GM19324 (cell line): Measurements from ENCODE around the gene AP2A1.

ENCODE experiments used
- ATAC-seq: cut with Tn5 transposase; IDR thresholded peaks from one replicate; pipeline ENCODE4 v1.9.1; 2021; ENCODE audit warnings: mild to moderate bottlenecking, moderate library complexity; ENCODE audit not compliant: unreplicated experiment, low FRiP score

AP2A1 gene

GRCh38 chr19:49764341-49764740 is 2.5 kb upstream of the AP2A1 start:
- ATAC-seq, result no peak

- peak; percentile 96 for ATAC-seq
Measured at GRCh38 chr19:49766007-49766929, 533 bp upstream of the AP2A1 start.

DNA sequence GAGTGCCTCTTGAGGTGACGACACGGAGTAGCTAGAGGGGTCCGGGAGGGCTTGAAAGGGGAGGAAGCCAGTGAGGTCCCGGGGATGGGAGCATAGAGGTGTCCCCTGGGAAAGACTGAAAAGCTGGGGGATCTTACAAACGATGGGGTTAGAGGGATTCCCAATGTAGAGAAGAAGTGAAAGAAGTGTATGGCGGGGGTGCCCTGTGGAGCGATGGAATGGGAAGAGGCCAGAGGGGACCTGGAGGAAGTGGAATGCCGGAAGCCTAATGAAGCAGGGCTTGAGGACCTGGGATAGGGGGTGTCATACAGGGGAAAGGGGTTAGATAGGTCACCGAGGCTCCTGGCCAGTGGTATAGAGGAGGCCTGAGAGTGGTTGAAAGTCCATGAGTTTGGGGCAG is 580 bp downstream of the AP2A1 start:
- ATAC-seq, result no peak

DNA sequence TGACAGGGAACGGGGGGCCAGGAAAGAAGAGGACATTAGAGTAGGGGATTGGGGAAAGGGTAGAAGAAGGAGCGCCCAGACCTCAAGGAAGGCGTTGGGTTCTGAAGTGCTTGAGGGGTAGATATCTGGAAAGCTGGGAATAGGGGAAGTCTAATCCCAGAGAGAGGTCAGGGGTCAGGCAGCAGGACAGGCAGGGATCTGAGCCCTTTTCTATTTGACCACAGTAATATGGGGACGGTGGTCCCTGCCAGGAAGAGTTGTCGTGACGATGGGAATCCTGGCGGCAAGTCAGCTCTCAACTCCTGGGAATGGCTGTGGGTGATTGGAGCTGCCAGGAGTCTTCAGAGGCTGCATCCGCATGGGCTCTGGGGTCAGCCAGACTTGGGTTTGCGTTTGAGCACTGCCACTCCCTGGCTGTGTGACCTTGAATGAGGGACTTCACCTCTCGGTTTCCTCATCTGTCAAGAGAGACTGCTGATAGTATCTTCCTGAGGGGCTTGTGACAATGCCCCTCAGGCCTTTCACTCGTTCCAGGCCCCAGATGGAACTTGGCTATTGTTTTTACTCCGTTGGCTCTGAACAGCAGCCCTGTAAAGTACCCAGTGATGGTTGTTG is 1.3 kb downstream of the AP2A1 start:
- ATAC-seq, result no peak

DNA sequence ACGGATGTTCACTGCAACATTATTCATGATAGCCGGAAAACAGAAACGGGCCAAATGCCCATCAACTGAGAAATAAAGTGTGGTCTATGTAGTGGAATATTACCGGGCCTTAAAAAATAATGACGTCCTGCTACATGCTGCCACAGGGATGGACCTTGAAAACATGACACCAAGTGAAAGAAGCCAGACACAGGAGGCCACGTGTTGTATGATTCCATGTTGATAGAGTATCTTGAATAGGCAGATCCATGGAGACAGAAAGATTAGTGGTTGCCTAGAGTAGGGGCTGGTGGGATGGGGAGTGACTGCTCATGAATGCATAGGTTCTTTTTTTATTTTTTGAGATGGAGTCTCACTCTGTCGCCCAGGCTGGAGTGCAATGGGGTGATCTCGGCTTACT is 3.7 kb downstream of the AP2A1 start:
- no peak for ATAC-seq

- ATAC-seq, result no peak
Measured at GRCh38 chr19:49771674-49772139, 4.9 kb downstream of the AP2A1 start.

- no peak for ATAC-seq
Measured at GRCh38 chr19:49772850-49773432, 6.1 kb downstream of the AP2A1 start.

GRCh38 chr19:49773663-49774350 is 7.0 kb downstream of the AP2A1 start:
- ATAC-seq, result no peak

DNA sequence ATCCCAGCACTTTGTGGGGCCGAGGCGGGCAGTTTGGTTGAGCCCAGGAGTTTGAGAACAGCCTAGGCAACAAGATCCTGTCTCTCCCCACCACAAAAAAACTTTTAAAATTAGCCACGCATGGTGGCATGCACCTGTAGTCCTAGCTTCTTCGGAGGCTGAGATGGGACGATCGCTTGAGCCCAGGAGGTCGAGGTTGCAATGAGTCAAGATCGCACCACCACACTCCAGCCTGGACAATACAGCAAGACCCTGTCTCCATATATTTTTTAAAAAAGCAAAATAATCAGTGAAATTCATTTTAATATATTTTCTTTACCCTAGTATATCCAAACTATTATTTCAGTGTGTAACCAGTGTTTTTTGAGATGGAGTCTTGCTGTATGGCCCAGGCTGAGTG is 8.2 kb downstream of the AP2A1 start:
- no peak for ATAC-seq

DNA sequence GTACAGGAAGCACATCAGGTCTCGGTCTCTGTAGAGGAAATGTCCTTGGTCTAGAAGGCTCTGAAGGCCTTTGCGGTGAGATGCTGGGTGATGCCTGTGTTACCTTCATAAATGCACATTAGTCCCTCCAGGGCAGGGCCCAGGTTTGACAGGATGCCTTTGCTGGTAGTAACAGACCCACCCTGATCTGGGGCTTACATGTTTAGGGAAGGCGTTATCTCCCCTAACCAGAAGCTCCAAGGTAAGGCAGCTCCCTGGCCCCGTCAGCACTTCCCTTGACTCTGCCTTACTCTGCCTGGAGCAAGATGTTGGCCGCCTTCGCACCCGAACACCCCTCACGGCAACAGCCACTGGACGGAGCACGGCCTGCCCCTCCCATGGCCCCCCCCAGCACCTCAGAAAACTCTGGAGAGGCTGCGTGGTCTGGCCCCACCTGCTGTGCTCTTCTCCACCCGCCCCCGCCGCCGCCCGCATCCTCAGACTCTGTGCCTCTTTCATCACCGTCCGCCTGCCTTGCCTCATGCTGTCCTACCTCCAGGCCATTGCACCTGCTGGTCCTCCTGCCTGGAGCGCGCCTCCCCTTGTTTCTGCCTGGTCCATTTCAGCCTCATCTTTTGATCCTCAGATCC is 9.1 kb downstream of the AP2A1 start:
- ATAC-seq, result no peak

DNA sequence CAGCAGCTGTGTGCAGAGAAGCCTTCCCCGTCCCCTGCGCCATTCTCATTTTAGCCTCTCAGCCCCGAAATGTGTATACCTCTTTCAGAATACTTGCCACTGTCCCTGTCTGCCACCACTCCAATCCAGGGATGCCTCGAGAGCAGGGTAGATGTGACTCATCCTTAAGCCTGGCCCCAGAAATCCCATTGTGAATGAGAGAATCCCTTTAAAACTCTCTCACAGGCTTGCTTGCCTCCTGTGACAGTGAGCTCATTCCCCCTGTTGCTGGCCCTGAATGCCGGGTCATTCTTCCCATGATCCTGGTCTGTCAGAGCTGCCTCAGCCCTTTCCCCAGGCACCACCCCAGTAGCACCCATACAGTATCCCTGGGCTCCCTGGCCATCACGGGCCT is 9.6 kb downstream of the AP2A1 start:
- no peak for ATAC-seq

DNA sequence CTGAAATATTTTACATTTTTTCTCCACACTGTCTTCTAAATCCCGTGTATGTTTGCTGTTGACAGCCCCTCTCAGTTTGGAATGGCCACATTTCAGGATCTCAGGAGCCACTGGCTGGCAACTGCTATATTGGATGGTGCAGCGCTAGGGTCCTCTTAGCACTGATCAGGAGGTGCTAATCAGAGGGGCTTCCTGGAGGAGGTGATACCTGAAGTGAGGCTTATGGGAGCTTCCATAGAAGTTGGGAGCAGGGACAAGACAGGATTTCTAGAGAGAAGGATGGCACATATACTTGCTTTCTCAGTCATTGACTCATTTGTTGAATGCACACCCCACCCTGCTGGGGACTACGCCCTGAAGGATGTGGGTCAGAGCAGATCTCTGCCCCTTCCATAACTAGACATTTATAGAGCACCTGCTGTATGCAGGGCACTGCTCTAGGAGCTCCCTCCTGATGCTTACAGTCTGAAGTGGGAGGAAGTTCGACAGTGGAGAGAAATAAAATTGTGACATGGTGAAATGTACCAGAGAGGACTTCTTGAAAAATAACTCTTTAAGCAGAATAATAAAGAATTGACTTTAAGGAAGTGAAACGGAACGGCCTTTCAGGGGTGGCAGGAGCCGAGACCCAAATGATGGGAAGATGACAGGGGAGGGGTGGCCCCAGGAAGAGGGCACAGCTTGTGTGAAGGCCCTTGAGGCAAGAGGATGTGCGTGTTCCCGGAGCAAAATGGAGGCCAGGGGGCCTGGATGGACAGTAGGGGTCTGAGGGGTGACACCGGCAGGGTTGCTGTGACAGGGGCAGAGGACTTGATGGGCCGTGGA is 13.1 kb downstream of the AP2A1 start:
- no peak for ATAC-seq

DNA sequence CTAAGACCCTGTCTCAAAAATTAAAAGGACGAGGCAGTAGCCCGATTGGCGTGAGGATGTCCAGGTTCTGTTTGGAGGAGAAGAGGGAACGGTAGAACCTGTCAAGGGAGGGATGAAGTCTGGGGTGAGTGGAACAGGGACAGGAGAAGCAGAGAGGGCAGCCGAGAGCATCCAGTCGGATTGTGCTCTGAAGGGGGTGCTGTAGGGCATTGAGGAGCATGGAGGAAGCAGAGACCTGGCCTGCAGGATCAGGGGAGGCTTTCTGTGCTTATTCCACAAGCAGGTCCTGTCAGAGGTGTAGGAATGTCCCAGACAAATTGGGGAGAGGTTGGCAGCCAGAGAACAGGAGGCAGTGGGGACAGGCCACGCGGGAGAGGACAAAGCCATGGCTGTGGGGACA is 14.1 kb downstream of the AP2A1 start:
- ATAC-seq, result no peak

- ATAC-seq, result no peak
Measured at GRCh38 chr19:49781394-49781793, 14.6 kb downstream of the AP2A1 start.

DNA sequence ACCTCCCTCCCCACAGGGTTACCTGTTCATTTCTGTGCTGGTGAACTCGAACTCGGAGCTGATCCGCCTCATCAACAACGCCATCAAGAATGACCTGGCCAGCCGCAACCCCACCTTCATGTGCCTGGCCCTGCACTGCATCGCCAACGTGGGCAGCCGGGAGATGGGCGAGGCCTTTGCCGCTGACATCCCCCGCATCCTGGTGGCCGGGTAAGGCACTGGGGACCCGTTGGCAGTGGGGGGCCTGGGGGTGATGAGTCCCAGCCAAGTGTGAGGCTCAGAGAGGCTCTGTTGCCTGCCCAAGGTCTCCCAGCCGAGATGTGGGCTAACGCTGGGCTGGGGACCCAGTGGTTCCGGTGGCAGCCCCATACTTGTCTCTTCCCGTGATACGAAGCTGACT is 15.7 kb downstream of the AP2A1 start:
- ATAC-seq, result no peak

- ATAC-seq, result no peak
Measured at GRCh38 chr19:49786376-49786820, 19.6 kb downstream of the AP2A1 start.

GRCh38 chr19:49787746-49788145 is 20.9 kb downstream of the AP2A1 start:
- no peak for ATAC-seq

- ATAC-seq, result no peak
Measured at GRCh38 chr19:49788857-49789256, 22.1 kb downstream of the AP2A1 start.

GRCh38 chr19:49790866-49791265 is 24.1 kb downstream of the AP2A1 start:
- no peak for ATAC-seq
